ENCODE results near the gene NIPSNAP2. TPM values are rescaled to one million over a fixed set of nuclear protein-coding genes. Genes with fewer than 3 reads are reported as not detected.
A peak's percentile ranks its signal among the peaks of the same experiment; 100 is the strongest.

Gene NIPSNAP2
- total RNA-seq, 1 donor from 2014 or later: 80.6 TPM

GRCh38 chr7:55965805-55966421, 1.5 kb downstream of the NIPSNAP2 start:
- no peak overlapping the region for H3K9ac ChIP-seq
- peak overlapping the region; percentile 94 for H3K4me2 ChIP-seq

DNA sequence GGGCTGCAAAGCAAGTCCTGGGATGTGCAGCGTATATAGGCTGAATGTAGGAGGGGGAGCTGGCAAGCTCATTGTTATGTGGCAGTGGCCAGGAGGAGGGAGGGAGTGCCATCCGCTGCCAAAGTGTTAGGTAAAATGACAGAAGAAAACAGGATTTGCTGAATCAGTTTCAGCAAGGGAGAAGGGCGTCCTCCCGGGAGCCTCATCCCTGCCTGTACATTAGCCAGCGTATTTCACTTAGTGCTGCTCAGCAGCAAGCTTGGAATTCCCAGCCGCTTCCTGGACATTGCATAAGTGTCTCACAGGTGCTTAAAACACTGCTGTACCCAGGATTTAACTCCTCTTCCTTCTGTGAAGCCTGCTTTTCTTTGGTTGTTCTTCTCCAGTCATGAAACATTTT, 2.5 kb downstream of the NIPSNAP2 start:
- H3K4me3 ChIP-seq: no peak overlapping the region
- H3K36me3 Mint-ChIP-seq: peaks cover 36% of the 10 kb centered on the region
- peaks cover 5% of the 10 kb centered on the region for H3K4me1 ChIP-seq
- H3K4me1 Mint-ChIP-seq: peaks cover 10% of the 10 kb centered on the region
- no peak overlapping the region for H2AFZ ChIP-seq (replicated peaks)
- no peaks in the 10 kb centered on the region for H3F3A ChIP-seq (ENCODE audit: low read depth)
- H3K79me2 ChIP-seq (ENCODE audit: low read depth): peaks cover 61% of the 10 kb centered on the region
- DNase-seq (ENCODE audit: low spot score): no peak
- peaks cover 24% of the 10 kb centered on the region for H4K20me1 ChIP-seq (ENCODE audit: low read depth)
- H3K27me3 Mint-ChIP-seq (ENCODE audit: insufficient read depth, low read depth): no peaks in the 10 kb centered on the region
- H3K27me3 ChIP-seq: peaks cover 22% of the 10 kb centered on the region
- TF ChIP-seq EZH2phosphoT487 (IDR thresholded peaks at IDR 0.05) (no peak), EZH2 (IDR thresholded peaks at IDR 0.05) (no peak)
- TF ChIP-seq, protein P1, sequence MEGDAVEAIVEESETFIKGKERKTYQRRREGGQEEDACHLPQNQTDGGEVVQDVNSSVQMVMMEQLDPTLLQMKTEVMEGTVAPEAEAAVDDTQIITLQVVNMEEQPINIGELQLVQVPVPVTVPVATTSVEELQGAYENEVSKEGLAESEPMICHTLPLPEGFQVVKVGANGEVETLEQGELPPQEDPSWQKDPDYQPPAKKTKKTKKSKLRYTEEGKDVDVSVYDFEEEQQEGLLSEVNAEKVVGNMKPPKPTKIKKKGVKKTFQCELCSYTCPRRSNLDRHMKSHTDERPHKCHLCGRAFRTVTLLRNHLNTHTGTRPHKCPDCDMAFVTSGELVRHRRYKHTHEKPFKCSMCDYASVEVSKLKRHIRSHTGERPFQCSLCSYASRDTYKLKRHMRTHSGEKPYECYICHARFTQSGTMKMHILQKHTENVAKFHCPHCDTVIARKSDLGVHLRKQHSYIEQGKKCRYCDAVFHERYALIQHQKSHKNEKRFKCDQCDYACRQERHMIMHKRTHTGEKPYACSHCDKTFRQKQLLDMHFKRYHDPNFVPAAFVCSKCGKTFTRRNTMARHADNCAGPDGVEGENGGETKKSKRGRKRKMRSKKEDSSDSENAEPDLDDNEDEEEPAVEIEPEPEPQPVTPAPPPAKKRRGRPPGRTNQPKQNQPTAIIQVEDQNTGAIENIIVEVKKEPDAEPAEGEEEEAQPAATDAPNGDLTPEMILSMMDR (IDR thresholded peaks at IDR 0.05): no peak
- H3K4me2 ChIP-seq: no peak overlapping the region
- H3K36me3 ChIP-seq: no peaks in the 10 kb centered on the region
- H3K9me3 Mint-ChIP-seq: peaks cover 6% of the 10 kb centered on the region
- H3K27ac Mint-ChIP-seq: no peak overlapping the region
- H3K27ac ChIP-seq: no peak overlapping the region
- H3K9me3 ChIP-seq (ENCODE audit: low read depth): no peaks in the 10 kb centered on the region
- peak overlapping the region; percentile 44 for H3K4me3 Mint-ChIP-seq
- H3K9ac ChIP-seq: no peak overlapping the region

More at GRCh38 chr7:55965805-55966421, 1.5 kb downstream of the NIPSNAP2 start:
- Mint-ChIP-seq H3K27me3 (ENCODE audit: insufficient read depth, low read depth) (no peaks in the 10 kb centered on the region), H3K4me3 (peak overlapping the region; percentile 96), H3K36me3 (peaks cover 30% of the 10 kb centered on the region), H3K27ac (no peak overlapping the region), H3K9me3 (peaks cover 6% of the 10 kb centered on the region), H3K4me1 (peaks cover 10% of the 10 kb centered on the region)
- no peak for DNase-seq (ENCODE audit: low spot score)
- no peak overlapping the region for H2AFZ ChIP-seq (replicated peaks)
- H3K4me3 ChIP-seq: peak overlapping the region; percentile 97
- H3K27ac ChIP-seq: no peak overlapping the region
- H3K9me3 ChIP-seq (ENCODE audit: low read depth): no peaks in the 10 kb centered on the region
- H3F3A ChIP-seq (ENCODE audit: low read depth): no peaks in the 10 kb centered on the region
- H3K79me2 ChIP-seq (ENCODE audit: low read depth): peaks cover 52% of the 10 kb centered on the region
- peaks cover 22% of the 10 kb centered on the region for H3K27me3 ChIP-seq
- TF ChIP-seq EZH2 (IDR thresholded peaks at IDR 0.05): no peak
- no peak for TF ChIP-seq EZH2phosphoT487 (IDR thresholded peaks at IDR 0.05)
- TF ChIP-seq, protein P1 (IDR thresholded peaks at IDR 0.05): no peak
- peaks cover 5% of the 10 kb centered on the region for H3K4me1 ChIP-seq
- H3K36me3 ChIP-seq: no peaks in the 10 kb centered on the region
- H4K20me1 ChIP-seq (ENCODE audit: low read depth): peaks cover 19% of the 10 kb centered on the region

- Mint-ChIP-seq H3K36me3 (peaks cover 38% of the 10 kb centered on the region), H3K27me3 (ENCODE audit: insufficient read depth, low read depth) (no peaks in the 10 kb centered on the region), H3K4me1 (peaks cover 10% of the 10 kb centered on the region), H3K4me3 (no peak overlapping the region), H3K27ac (no peak overlapping the region), H3K9me3 (peaks cover 6% of the 10 kb centered on the region)
- H3K9me3 ChIP-seq (ENCODE audit: low read depth): no peaks in the 10 kb centered on the region
- H3K36me3 ChIP-seq: no peaks in the 10 kb centered on the region
- H3F3A ChIP-seq (ENCODE audit: low read depth): no peaks in the 10 kb centered on the region
- H4K20me1 ChIP-seq (ENCODE audit: low read depth): peaks cover 31% of the 10 kb centered on the region
- no peak overlapping the region for H3K4me3 ChIP-seq
- peaks cover 87% of the 10 kb centered on the region for H3K79me2 ChIP-seq (ENCODE audit: low read depth)
- no peaks in the 10 kb centered on the region for H3K27me3 ChIP-seq
- no peak for DNase-seq (ENCODE audit: low spot score)
- no peak overlapping the region for H3K4me2 ChIP-seq
- H3K27ac ChIP-seq: no peak overlapping the region
- peaks cover 5% of the 10 kb centered on the region for H3K4me1 ChIP-seq
- H3K9ac ChIP-seq: no peak overlapping the region
- no peak for TF ChIP-seq EZH2 (IDR thresholded peaks at IDR 0.05)
- no peak overlapping the region for H2AFZ ChIP-seq (replicated peaks)
These were observed 5.0 kb downstream of the NIPSNAP2 start for GRCh38 chr7:55969391-55969790.

DNA sequence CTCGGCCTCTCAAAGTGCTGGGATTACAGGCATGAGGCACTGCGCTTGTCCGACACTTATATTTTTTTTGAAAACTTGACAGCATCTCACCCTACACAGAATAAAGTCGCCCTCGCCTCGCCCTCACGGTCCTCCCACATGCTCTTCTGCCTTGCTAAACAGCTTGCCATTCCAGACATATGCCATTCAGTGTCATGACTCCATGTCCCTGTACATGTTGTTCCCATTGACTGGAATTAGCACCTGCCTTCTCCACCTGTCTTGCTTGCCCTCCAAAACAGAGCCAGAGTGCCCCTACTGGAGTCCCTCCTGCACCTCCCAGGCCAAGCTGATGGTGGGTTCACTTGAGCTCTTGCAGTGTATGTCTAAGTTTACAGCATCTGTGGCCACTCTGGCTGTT, 6.2 kb downstream of the NIPSNAP2 start:
- peaks cover 34% of the 10 kb centered on the region for H4K20me1 ChIP-seq (ENCODE audit: low read depth)
- H3K79me2 ChIP-seq (ENCODE audit: low read depth): peaks cover 88% of the 10 kb centered on the region
- no peak overlapping the region for H2AFZ ChIP-seq (replicated peaks)

More for the DNA sequence above, 6.2 kb downstream of the NIPSNAP2 start:
- Histone ChIP-seq H3K36me3 (no peaks in the 10 kb centered on the region), H3K27ac (no peak overlapping the region), H3K4me1 (peaks cover 3% of the 10 kb centered on the region), H3K4me3 (no peak overlapping the region), H3K4me2 (no peak overlapping the region), H3K9me3 (ENCODE audit: low read depth) (no peaks in the 10 kb centered on the region), H3K9ac (no peak overlapping the region), H3K27me3 (no peaks in the 10 kb centered on the region), H3F3A (ENCODE audit: low read depth) (no peaks in the 10 kb centered on the region)
- no peak for DNase-seq (ENCODE audit: low spot score)
- H3K27ac Mint-ChIP-seq: no peak overlapping the region
- H3K9me3 Mint-ChIP-seq: peaks cover 6% of the 10 kb centered on the region
- H3K27me3 Mint-ChIP-seq (ENCODE audit: insufficient read depth, low read depth): no peaks in the 10 kb centered on the region
- H3K36me3 Mint-ChIP-seq: peaks cover 41% of the 10 kb centered on the region
- H3K4me3 Mint-ChIP-seq: no peak overlapping the region
- H3K4me1 Mint-ChIP-seq: peaks cover 10% of the 10 kb centered on the region
- TF ChIP-seq EZH2phosphoT487 (IDR thresholded peaks at IDR 0.05): no peak
- no peak for TF ChIP-seq EZH2 (IDR thresholded peaks at IDR 0.05)
- TF ChIP-seq, protein P1 (IDR thresholded peaks at IDR 0.05): no peak

Measured in neural progenitor cell (in vitro differentiated cells).